Body of pancreas (tissue), 4 donors: Measurements from ENCODE around the gene OR52H1. TPM values are rescaled to one million over a fixed set of nuclear protein-coding genes. Genes with fewer than 3 reads are reported as not detected.

ENCODE experiments used
- ATAC-seq: fragments of 150-250 bp; one replicate; pipeline ENCODE4 v1.9.1; 2016
- DNase-seq, 4 donors: peaks; one replicate each; pipeline ENCODE4 v3.0.0-alpha.2; 2019
- H3K27ac ChIP-seq, 4 donors: fragments of 200-600 bp; sonication (generic); 1 replicate in 3 of 4; 2 replicates in 1 of 4; pipeline versions ENCODE4 v1.5.1 to v1.6.1; 2016 to 2019; ENCODE audit warnings: mild to moderate bottlenecking in 1 of 4, mixed read lengths in 1 of 4, moderate library complexity in 1 of 4
- H3K27me3 ChIP-seq, 2 donors: fragments of 200-600 bp; sonication (generic); one replicate each; pipeline ENCODE4 v1.6.0; 2016; ENCODE audit warnings: mild to moderate bottlenecking in 1 of 2
- H3K36me3 ChIP-seq, 2 donors: fragments of 200-600 bp; sonication (generic); replicated peaks in 1 of 2; 2 replicates each; pipeline ENCODE4 v1.5.1; 2016; ENCODE audit warnings: low read depth in 2 of 2; ENCODE audit not compliant: insufficient read depth in 1 of 2
- H3K4me1 ChIP-seq: fragments of 200-600 bp; sonication (generic); one replicate; pipeline ENCODE4 v1.6.0; 2016
- H3K4me3 ChIP-seq, 2 donors: fragments of 200-600 bp; sonication (generic); 1 replicate in 1 of 2; 2 replicates in 1 of 2; pipeline ENCODE4 v1.5.1; 2016 to 2019
- H3K9me3 ChIP-seq, 3 donors: fragments of 200-600 bp; sonication (generic); 1 replicate in 2 of 3; 2 replicates in 1 of 3; pipeline ENCODE4 v1.5.1; 2016
- POLR2A ChIP-seq, 3 donors: fragments of 450-650 bp; IDR thresholded peaks; one replicate each; pipeline ENCODE4 v1.6.1; 2016; ENCODE audit warnings: antibody characterized with exemption in 3 of 3, mild to moderate bottlenecking in 2 of 3
- WGBS, 2 donors: methylation state at CpG; one replicate each; pipeline ENCODE4 v1.1.5; 2017; 5-methylcytosine and 5-hydroxymethylcytosine counted together
- intact Hi-C: fragments of 100-400 bp; cut with DNase I; formaldehyde crosslinking; loops from one replicate; pipeline ENCODE4 v1.15.1; 2023
- total RNA-seq, 2 donors: library from RNA; depleted of rRNA; stranded (reverse); fragments of >200 nt; gene quantifications; one replicate each; pipeline ENCODE4 v1.1.0, GENCODE V29; 2016
- TF ChIP-seq, protein P1 (sequence below), 7 experiments: fragments of 450-650 bp in 4 of 7; fragments of 200-600 bp in 3 of 7; sonication (generic) in 3 of 7; IDR thresholded peaks; one replicate each; pipeline ENCODE4 v1.5.1; 2016 to 2019; ENCODE audit warnings: antibody characterized with exemption in 7 of 7

OR52H1 gene
- total RNA-seq, 2 donors from 2014 or later = 0.78 to 5.9 TPM

- H3K36me3 ChIP-seq = no peaks in the 10 kb centered on the region
- intact Hi-C loops = no loop called here
- ATAC-seq = no peak
- H3K4me3 ChIP-seq = no peak overlapping the region
- no peak for TF ChIP-seq POLR2A (IDR thresholded peaks at IDR 0.05)
- TF ChIP-seq, protein P1, sequence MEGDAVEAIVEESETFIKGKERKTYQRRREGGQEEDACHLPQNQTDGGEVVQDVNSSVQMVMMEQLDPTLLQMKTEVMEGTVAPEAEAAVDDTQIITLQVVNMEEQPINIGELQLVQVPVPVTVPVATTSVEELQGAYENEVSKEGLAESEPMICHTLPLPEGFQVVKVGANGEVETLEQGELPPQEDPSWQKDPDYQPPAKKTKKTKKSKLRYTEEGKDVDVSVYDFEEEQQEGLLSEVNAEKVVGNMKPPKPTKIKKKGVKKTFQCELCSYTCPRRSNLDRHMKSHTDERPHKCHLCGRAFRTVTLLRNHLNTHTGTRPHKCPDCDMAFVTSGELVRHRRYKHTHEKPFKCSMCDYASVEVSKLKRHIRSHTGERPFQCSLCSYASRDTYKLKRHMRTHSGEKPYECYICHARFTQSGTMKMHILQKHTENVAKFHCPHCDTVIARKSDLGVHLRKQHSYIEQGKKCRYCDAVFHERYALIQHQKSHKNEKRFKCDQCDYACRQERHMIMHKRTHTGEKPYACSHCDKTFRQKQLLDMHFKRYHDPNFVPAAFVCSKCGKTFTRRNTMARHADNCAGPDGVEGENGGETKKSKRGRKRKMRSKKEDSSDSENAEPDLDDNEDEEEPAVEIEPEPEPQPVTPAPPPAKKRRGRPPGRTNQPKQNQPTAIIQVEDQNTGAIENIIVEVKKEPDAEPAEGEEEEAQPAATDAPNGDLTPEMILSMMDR (IDR thresholded peaks at IDR 0.05) = no peak
- no peak overlapping the region for H3K27ac ChIP-seq
- H3K4me1 ChIP-seq = no peaks in the 10 kb centered on the region
- H3K27me3 ChIP-seq = no peaks in the 10 kb centered on the region
- H3K9me3 ChIP-seq = no peaks in the 10 kb centered on the region
- DNase-seq = no peak
These were observed 11.9 kb downstream of the OR52H1 start for GRCh38 chr11:5536482-5536881.

- Histone ChIP-seq H3K27ac (no peak overlapping the region), H3K4me3 (no peak overlapping the region), H3K4me1 (no peaks in the 10 kb centered on the region), H3K9me3 (no peaks in the 10 kb centered on the region), H3K36me3 (no peaks in the 10 kb centered on the region), H3K27me3 (no peaks in the 10 kb centered on the region)
- intact Hi-C loops = no loop called here
- 63 to 64% methylated on average over 1 of the region's 1 CpG for WGBS, 2 donors
- DNase-seq (no peak), ATAC-seq (no peak)
- TF ChIP-seq, protein P1 (IDR thresholded peaks at IDR 0.05) = no peak
- no peak for TF ChIP-seq POLR2A (IDR thresholded peaks at IDR 0.05)
These were observed 14.3 kb downstream of the OR52H1 start for GRCh38 chr11:5534046-5534445.

DNA sequence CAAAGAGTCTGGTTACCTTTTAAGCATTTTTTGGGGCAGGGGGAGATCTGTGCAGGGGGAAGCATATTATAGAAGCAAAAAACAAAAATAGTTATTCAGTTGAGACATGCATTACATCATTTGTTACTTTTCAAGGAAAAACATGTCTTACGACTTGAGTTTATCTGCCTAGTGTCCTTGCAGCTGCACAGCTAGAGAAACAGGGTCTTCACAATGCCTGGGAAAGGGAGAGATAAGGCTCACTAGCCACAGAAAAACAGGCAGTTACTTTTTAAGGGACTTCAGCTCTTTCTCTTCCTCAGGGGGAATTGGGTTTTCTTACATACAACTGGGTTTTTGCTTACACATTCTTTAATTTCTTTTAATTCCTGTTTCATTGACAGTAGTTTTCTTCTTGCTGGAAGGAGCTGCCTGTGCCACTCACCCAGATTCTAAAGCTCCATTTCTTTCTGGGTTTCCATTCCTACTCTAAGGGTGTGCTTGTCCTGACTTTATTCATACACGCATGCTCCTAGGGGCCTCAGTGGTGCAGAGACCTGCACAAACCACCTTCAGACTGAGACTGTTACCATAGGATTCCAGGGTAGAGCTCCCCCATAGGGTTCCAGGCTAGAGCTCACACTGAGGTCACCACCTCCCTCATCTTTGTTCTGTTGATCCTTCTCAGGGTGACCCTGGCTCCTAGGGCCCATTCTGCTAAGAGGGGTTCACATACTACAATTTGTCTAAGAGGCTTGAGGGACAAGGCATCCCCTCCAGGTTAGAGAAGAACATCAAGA, 17.1 kb downstream of the OR52H1 start:
- no peaks in the 10 kb centered on the region for H3K36me3 ChIP-seq
- H3K27ac ChIP-seq = no peak overlapping the region
- TF ChIP-seq POLR2A (IDR thresholded peaks at IDR 0.05) = no peak
- TF ChIP-seq, protein P1 (IDR thresholded peaks at IDR 0.05) = no peak
- H3K4me1 ChIP-seq = no peaks in the 10 kb centered on the region
- H3K9me3 ChIP-seq = no peaks in the 10 kb centered on the region
- no peak overlapping the region for H3K4me3 ChIP-seq
- WGBS, 2 donors = 55 to 74% methylated on average over 2 of the region's 2 CpGs
- no peak for ATAC-seq
- intact Hi-C loops = no loop called here
- no peaks in the 10 kb centered on the region for H3K27me3 ChIP-seq
- DNase-seq = no peak

DNA sequence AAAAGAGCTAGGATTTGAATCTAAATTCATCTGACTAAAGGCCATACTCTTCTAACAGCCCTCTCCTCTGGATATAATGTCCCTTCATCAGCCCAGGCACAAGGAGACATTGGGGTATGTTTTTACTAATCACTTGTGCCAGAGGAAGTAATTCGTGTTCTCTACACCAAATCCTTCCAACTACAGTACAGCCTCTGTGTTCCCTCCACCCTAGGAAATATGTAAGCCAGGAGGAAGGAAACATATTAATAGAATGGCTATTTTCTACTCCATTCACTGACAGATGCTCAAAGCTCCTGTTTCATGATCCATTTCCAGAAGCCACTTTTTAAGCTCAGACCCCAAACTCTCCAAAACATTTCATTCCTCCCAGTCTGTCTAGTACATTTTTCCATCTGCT, 19.8 kb downstream of the OR52H1 start:
- WGBS, 2 donors = 23 to 25% methylated on average over 1 of the region's 1 CpG
- Histone ChIP-seq H3K36me3 (no peaks in the 10 kb centered on the region), H3K27me3 (no peaks in the 10 kb centered on the region), H3K27ac (no peak overlapping the region), H3K4me3 (no peak overlapping the region), H3K4me1 (no peaks in the 10 kb centered on the region), H3K9me3 (no peaks in the 10 kb centered on the region)
- TF ChIP-seq POLR2A (IDR thresholded peaks at IDR 0.05) = no peak
- TF ChIP-seq, protein P1 (IDR thresholded peaks at IDR 0.05) = no peak
- intact Hi-C loops = no loop called here
- DNase-seq (no peak), ATAC-seq (no peak)

- no peak for TF ChIP-seq POLR2A (IDR thresholded peaks at IDR 0.05)
- TF ChIP-seq, protein P1 (IDR thresholded peaks at IDR 0.05) = no peak
- 85% methylated on average over 5 of the region's 5 CpGs; no CpG with 5 or more reads in 1 of the 2 donors for WGBS, 2 donors
- ATAC-seq (no peak), DNase-seq (no peak)
- Histone ChIP-seq H3K27me3 (no peaks in the 10 kb centered on the region), H3K36me3 (no peaks in the 10 kb centered on the region), H3K4me3 (no peak overlapping the region), H3K27ac (no peak overlapping the region), H3K4me1 (no peaks in the 10 kb centered on the region), H3K9me3 (no peaks in the 10 kb centered on the region)
- intact Hi-C loops = no loop called here
These were observed 20.6 kb downstream of the OR52H1 start for GRCh38 chr11:5527716-5528115.
